HL-60/S4 treated with phorbol 12-myristate 13-acetate at 8.2 ng/mL for 4 days and 3 days (cell line): ENCODE results near the gene LRRFIP1.
"Not testable (repeated sequence)": the region's sequence is repeated elsewhere in the genome, so short reads cannot be mapped to it uniquely, and the experiment has no call there.

Experiments used
- in situ Hi-C: fragments of 300-500 bp; cut with MboI; formaldehyde crosslinking; loops from 2 replicates; pipeline ENCODE4 v1.15.0; 2022; ENCODE audit warnings: low sequenced_read_pairs

The LRRFIP1 gene

DNA sequence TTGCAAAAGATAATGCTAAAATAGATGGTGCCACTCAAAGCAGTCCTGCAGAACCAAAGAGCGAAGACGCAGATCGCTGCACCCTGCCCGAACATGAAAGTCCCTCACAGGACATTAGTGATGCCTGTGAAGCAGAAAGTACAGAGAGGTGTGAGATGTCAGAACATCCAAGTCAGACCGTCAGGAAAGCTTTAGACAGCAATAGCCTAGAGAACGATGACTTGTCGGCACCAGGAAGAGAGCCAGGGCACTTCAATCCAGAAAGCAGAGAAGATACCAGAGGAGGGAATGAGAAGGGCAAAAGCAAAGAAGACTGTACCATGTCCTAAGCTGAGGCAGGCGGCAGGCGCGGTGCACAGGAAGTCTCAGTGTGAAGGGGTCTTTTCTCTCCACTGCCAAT is 136.4 kb downstream of the LRRFIP1 start:
- in situ Hi-C loops = no loop called here

DNA sequence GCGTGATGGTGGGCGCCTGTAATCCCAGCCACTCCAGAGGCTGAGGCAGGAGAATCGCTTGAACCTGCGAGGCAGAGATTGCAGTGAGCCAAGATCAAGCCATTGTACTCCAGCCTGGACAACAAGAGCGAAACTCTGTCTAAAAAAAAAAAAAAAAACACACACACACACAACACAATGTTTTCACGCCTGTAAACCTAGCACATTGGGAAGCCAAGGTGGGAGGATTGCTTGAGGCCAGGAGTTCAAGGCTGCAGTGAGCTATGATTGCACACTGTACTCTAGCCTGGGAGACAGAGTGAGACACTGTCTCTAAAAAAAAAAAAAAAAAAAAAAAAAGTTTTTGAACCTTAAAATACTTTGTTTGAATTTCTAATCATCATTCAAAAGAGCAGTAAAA is 137.7 kb downstream of the LRRFIP1 start:
- in situ Hi-C loops = not testable (repeated sequence)

DNA sequence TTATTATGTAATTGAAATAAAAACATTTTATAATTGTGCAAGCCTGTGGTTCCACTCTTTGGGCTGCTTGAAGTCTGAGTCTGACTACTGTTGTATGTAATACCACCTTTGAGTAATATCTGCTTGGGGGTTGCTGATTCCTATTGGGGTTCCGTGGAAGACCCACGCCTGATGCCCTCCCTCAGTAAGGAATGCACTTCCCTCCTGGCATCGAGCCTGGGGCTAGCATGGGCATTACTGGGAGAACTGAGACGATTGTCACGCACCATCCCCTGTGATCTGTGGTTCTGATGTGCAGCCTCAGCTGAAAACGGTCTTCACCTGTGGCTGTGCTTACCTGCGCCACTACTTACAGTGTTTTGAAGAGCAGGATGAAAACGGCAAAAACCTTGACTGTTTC is 138.5 kb downstream of the LRRFIP1 start:
- in situ Hi-C loops = no loop called here

DNA sequence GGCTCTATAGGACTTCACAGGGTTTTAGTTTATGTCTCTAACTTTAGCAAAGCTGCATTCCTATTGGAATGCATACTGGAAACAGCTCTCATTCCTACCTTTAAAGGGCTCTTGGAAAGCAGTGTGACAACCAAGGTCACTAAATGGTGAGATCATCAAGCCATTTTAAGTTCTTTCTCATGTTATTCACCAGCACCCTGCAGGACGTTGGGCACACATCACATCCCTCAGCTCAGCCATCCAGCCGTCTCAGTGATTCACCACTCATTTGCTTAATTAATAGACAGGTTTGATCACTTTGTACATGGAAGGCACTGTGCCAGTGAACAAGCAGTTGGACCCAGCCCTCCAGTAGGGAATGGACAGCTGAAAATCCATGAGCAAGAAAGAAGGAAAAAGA is 139.0 kb downstream of the LRRFIP1 start:
- in situ Hi-C loops = no loop called here

DNA sequence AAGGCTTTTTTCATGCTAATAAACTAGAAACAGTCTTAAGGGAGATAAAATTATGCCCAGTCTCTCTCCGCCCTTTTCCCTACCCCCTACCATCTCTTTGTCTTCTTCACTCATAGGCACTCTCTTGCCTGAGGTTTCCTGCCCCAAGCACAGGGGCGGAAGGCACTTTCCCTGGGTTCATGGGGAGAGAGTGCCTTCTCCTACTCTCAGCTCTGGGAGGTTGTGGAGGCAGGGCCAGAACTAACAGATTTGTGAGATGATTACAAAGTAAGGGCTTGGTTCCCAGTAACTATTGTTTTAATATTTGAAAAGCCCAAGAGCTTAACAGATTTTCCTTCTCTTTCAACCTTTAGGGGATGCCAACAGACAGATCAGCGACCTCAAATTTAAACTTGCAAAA is 145.1 kb downstream of the LRRFIP1 start:
- in situ Hi-C loops = no loop called here

DNA sequence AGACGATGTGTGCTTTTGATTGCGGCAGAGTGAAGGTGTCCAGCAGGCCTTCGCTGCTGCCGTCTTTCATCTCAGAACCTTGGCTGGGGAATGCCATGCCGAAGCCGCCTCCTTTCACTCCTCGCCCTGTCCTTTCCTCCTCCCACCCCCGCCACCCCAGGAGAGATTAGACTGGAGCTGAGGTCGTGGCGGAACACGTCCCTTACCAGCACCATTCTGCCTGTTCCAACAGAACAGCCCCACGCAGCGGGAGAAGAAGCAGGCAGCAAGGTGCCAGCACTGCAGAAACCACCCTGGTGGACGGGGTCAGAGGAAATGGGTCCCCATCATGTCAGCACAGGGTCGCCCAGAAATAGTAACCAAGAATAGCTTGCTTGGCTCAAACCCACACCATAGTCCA is 146.4 kb downstream of the LRRFIP1 start:
- in situ Hi-C loops = no loop called here

DNA sequence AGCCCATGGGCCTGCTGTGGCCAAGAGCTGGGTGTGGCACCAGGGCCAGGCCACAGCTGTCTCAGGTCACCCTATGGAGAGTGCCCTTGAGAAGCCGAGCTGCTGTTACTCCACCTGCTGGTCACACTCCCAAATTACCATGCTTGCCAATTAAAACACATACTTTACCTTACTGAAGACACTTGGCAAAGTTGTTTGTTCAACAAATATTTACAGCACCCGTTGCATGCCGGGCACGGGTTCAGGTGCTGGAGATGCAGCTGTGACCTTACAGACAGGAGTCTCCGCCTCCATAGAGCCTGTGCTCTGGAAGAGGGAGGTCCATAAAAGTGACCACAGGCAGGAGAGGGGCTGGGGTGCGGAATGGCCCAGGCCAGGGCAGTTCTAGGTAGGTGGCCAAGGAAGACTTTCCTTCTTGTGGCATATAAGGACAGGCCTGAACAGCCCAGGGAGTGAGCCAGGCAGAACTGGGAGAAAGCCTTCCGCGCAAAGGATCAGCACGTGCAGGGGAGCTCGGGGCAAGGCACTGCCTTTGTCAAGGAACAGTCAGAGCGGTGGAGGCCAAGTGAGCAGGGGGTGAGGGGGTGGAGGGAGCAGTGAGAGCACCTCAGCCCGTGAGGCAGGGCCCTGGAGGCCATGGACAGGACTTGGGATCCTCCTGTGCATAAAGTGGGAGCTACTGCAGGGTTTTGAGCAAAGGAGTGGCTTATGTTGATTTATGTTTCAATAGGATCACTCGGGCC is 147.6 kb downstream of the LRRFIP1 start:
- in situ Hi-C loops = no loop called here

DNA sequence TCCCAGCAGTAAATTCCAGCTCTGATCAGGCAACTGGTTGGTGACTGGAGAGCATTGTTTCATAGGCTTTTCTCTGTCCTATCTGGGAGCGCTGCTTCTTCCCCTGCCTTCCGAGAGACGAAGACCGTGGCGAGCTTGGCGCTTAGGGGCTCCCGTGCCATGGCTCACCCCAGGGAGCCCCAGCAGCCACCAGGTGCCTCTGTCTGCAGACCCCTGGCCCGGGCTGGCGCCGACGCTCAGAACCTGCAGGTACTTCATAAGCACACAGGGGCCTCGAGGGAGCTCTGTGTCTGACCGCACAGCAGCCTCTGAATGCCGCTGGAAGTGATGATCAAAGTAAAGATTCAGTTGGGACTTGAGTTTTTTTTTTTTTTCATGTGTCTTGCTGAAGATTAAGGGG is 152.1 kb downstream of the LRRFIP1 start:
- in situ Hi-C loops = no loop called here

DNA sequence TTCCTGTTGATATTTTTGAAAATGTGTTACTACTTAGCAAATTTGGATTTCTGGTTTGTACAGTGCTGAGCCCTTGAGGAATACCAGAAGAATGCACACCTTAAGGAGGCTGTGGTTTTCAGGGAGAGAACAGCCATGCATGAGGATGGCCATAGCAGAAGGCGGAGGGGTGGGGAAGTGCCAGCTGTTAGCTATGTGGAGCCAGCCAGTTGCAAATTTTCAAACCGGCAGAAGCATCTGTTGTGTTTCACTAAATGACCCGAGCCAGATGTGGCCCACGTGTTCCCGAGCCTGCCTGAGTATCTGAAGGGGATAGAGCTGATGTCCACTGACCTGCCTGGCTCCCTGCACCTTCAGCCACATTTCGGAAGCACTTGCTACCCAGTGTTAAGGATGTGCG is 154.8 kb downstream of the LRRFIP1 start:
- in situ Hi-C loops = no loop called here

DNA sequence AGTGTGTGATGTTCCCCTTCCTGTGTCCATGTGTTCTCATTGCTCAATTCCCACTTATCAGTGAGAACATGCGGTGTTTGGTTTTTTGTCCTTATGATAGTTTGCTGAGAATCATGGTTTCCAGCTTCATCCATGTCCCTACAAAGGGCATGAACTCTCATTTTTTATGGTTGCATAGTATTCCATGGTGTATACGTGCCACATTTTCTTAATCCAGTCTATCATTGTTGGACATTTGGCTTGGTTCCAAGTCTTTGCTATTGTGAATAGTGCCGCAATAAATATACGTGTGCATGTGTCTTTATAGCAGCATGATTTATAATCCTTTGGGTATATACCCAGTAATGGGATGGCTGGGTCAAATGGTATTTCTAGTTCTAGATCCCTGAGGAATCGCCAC is 156.3 kb downstream of the LRRFIP1 start:
- in situ Hi-C loops = not testable (repeated sequence)

DNA sequence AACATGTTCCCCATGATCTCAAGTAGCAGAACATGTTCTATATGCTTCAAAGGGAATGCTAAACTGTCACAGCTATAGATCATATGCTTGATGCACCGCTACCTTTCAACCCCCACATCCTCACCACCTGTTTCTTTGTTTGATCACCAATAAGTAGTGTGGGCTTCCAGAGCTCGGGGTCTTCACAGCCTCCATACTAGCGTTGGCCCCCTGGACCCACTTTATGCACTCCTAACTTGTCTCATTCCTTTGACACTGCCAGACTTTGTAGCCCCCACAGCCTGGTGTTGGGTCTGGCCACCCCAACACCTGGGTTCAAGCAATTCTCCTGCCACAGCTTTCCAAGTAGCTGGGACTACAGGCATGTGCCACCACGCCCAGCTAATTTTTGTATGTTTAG is 159.5 kb downstream of the LRRFIP1 start:
- in situ Hi-C loops = no loop called here

DNA sequence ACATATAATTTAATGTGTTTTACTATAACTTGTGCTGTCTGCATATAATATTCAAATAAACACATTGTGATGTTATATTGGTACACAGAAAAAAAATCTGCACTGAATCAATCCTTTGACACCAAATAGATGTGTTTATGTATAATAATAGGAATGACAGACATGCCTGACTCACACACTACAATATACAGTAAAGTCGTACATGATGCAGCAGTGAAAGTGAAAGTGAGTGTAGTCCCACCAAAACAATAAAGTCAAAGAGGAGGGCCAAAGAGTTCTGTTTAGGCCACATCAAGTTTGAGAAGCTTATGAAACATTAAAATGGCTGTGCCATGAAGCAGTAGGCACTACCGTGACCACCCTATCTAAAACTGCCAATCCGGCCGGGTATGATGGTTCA is 163.0 kb downstream of the LRRFIP1 start:
- in situ Hi-C loops = no loop called here

DNA sequence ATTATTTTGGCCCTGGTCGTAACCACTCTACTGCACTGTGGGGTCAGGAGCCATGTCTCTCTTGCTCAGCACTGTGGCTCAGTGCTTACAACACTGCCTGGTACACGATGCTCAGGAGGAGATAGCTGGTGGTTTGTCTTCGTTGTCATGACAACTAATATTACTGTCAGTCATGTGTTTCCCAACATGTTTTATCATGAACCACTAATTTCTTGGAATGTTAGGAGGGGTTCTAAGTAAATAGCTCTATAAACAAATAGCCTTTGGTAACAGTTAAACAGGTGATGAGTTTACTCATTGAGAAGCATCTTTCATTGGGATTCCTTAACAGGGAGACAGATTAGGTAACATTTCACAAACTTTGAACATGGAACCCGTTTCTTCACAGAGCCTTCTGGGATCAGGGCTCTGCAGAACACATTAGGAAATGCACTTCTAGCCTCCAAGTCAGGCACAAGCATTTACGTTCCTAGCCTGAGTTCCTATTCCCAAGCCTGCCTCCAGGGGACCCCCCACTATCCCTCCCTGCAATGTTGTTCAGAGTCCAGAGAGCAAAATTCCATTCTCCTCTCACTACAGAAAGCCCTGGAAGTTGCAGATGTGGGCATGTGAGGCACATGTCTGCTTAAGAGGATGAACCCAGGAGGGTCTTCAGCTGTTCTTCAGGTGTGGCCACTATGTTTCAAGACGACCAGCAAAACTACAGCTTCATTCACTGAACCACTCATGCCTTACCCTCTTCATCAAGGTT is 164.8 kb downstream of the LRRFIP1 start:
- in situ Hi-C loops = no loop called here

DNA sequence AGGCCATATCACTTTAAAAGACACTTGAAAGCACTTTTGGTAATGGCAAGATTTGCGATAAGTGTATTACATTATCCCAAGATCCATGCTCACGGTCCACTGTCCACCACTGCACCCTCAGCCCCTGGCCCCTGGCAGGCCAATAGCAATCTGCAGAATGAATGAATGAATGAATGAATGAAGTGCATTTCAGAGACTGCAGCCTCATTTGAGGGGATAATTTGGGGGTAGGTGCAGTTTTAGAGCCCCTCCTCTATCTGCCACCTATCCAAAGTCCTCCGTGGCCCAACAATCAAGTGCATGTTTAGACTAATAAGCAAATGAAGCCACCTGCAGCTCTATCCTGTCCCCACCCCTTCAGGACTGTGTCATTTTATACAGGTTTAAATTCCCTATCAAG is 169.9 kb downstream of the LRRFIP1 start:
- in situ Hi-C loops = no loop called here

DNA sequence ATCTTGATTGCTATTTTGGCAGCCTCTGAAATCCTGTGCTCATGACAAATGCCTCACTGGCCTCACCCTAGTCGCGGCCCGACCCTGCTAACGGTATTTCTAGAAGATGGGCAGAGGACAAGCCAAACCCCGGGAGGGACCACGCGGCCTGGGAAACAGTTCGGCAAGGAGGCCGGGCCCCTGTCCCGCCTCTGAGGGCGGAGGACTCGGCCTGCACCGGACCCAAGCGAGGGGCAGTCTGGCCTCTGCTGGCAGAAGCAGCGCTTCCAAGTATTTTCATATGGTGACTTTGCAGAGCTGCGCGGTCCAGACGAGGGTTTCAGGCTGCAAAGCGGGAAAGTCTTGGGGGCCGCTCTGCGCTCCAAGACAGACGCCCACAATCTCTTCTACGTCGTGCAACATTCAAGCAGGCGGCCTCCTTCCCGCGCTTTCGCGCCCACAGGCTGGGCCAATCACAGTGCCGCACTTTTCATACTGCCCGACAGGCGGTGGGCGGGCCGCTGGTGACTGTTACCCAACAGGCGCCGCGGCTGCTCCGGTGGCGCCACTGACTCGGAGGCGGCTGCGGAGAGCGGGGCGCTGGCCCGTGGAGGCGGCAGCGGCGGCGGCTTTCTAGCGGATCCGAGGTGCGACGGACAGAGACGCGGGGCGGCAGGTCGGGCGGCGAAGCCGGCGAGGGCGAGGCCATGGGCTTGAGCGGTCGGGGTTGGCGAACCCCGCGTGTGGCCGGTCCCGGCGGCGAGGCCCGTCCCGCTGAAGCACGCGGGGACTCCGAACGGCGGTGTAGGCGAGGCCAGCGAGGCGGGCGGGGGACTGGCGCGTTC is 171.1 kb downstream of the LRRFIP1 start, which contains the start of gene RBM44:
Gene RBM44, plus strand, starts transcription at position 544 of the 824 bp plus-strand sequence. CDS start 14,831 bp downstream, outside the sequence.
- in situ Hi-C loops = no loop called here

DNA sequence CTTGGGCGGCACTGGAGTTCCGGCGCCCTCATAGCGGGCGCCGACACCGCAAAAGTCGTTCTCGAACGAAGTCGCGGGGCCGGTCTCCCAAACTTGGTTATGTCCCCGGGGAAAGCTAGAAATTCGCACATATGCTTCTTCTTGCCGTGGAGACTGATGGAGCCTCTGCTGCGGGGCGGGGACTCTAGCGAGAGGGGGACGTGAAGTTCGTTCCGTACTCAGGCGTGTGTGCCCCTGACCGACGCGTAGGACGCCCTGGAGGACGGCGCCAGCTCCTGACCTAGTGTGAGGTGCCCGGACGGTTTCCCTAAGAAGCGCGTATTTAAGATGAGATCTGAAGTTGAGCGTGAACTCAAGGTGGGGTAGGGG is 171.7 kb downstream of the LRRFIP1 start:
- in situ Hi-C loops = no loop called here

DNA sequence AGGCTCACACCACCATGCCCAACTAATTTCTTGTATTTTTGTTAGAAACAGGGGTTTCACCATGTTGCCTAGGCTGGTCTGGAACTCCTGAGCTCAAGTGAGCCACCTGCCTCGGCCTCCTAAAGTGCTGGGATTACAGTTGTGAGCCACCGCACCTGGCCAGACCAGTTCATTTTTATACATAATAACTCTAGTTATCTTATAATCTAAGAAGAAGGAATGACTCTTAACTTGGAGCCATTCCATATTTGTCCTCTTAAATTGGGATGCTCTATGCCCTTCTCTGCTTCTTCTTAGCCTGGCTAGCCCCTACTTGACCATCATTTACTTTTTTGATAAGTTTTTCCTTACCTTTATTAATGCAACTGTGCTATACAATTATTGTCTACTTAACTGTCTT is 174.1 kb downstream of the LRRFIP1 start:
- in situ Hi-C loops = no loop called here

DNA sequence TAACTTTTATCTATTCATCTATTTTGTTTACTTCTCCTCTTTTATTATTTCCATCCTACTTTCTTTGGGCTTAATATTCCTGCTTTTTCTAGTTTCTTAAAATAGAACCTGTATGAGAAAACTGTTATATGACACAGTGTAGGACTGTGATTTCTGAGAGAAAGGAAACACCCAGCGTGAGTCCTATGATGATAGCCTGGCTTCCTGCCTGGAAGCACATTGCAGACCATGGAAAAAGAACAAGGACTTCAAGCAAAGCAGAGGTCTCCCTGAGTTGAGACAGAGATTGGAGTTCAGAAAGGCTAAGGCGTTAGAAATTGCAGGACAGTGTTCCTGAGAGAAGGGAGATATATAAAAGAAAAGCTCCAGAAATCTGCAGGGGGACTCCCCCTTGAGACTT is 178.9 kb downstream of the LRRFIP1 start:
- in situ Hi-C loops = no loop called here

DNA sequence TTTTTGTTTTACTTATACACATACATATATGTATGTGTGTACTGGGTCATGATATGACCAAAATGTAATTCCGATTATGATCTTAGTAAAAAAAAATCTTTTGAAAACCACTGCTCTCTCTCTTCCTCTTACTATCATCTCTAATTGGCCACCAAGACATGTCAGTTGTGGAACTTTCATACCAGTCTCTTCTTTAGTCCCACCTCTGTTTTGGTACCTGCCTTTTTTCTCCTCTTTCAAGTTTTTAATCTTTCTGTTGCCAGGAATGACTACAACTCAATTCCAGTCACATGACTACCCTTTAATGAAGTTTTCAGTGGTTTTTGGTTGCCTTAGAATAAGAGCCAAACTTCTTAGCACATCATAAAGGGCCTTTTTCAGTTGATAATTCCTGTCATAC is 188.2 kb downstream of the LRRFIP1 start:
- in situ Hi-C loops = no loop called here

DNA sequence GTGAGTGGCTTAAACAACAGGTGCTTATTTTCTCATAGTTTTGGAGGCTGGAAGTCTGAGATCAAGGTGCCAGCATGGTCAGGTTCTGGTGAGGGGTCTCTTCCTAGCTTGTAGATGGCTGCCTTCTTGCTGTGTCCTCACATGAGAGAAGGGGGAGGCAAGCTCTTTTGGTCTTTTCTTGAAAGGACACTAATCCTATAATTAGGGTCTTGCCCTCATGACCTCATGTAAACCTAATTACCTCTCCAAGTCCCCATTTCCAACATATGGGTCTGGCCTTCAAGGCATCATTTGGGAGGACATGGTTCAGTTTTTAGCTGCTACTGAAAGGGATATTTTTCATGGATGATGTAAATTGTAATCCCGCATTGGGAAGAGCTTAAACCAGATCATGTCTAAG is 189.1 kb downstream of the LRRFIP1 start:
- in situ Hi-C loops = no loop called here

DNA sequence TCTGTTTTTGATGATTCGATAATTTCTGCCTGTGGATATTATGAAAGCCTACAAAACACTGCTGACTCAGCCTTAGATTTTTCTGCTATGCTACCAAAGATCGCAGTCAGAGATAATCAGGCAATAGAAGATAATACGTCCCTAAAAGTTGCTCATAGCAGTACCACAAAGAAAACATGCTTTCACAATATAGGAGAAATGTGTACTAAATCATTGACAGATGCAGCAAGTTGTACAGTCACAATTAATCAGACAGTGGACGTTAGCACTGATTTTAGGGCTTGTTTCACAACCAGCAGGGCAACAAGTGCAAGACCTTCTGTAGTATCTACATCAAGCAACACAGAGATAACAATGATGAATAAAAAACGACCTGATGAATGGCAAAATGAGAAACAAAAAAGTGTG is 190.7 kb downstream of the LRRFIP1 start:
- in situ Hi-C loops = no loop called here

DNA sequence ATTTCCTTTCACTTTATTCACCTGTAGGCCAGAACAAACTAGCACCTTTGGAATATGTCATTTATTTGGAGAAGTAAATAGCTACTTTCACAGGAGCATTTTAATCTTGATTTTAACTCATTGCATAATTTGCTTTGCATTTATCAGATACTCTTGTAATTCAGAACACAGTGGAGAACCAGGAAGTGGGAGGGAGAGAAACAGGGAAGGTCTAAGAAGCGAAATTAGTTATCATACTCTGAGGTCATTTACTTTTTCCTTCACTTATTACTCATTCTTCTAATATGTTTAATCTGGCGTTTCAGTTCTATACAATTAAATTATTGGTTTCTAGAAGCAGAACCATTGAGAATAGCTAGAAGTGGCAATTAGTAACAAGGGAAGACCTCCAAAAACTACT is 191.8 kb downstream of the LRRFIP1 start:
- in situ Hi-C loops = no loop called here
